Stimulated activated CD4-positive, alpha-beta T cell treated with anti-CD3 and anti-CD28 coated beads, Interleukin-2, amount 100 ng/mL, for 24 hours (primary cell): ENCODE measurements around the gene CENPM.

Experiments
- DNase-seq, 2 donors: peaks; one replicate each; pipeline ENCODE4 v3.0.0-alpha.2; 2020

The CENPM gene

DNA sequence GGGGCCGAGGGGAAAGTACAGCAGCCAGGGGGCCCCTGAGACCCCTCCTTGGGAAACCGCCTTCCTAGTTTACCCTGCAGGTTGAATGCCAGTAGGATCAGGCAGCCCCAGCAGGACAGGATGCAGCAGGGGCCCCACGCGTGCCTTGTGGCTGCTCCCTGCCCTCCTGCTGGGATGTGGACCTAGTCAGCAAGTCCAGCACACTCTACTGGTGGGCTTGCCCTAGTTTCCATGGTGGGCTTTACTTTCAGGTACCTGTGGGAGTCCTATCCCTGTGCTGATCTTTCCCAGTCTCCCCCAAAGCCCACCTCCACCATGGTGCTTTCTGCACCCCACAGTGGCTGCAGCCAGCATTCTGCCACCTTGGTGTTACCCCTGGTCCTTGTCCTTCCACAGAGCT lies 54.2 kb downstream of the CENPM start:
- no peak for DNase-seq

DNA sequence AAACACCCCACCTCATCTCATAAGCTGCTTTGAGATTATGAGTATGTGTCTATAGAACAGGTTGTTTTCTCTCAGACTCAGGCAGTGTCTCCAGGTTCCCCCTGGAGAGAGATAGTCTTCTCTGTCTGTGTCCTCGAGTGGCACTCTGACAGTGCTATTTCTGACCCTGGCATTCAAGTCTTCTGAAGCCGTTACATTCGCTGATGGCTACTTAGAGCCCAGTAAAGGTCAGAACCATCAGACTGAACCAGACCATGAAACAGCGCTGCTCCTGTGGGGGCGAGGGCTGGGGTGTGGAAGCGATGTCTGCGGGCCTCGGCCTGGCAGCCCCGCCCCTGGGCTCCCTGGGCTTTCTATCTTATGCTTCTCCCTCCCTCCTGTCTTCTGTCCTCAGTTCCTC lies 55.5 kb downstream of the CENPM start:
- DNase-seq = no peak
